GM12864 (cell line): ENCODE results near the gene LIPG.

Experiments used
- DNase-seq: peaks from one replicate; pipeline ENCODE4 v3.0.0-alpha.2; 2011; ENCODE audit warnings: low read depth
- H3K4me3 ChIP-seq: 2 replicates; pipeline ENCODE4 v1.5.1; 2011; ENCODE audit warnings: mild to moderate bottlenecking, low read depth, low read length, control low read depth
- TF ChIP-seq, protein P1 (sequence below): IDR thresholded peaks from 2 replicates; pipeline ENCODE4 v1.5.1; 2011; ENCODE audit warnings: low read depth, mild to moderate bottlenecking, moderate library complexity, low read length, control low read depth, inconsistent platforms; ENCODE audit errors: missing control alignments

LIPG gene

DNA sequence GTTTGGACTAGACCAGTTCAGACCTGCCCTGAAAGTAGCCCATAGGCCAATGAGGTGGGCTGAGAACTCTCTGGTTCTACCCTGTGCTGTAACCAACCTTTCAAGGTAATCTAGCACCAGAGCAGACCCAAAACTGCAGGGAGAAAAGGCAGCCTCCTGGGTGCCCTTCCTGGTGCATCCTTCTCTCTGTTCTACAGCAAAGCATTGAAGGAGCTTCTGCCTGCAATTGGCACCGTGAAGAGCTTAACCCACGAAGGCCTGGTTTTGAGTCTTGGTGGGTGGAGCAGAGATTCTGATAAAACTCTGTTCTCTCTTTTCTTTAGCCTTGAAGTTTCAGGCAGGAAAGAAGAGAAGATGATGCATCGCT is 55.5 kb downstream of the LIPG start:
- no peak overlapping the region for H3K4me3 ChIP-seq
- DNase-seq = no peak
- TF ChIP-seq, protein P1, sequence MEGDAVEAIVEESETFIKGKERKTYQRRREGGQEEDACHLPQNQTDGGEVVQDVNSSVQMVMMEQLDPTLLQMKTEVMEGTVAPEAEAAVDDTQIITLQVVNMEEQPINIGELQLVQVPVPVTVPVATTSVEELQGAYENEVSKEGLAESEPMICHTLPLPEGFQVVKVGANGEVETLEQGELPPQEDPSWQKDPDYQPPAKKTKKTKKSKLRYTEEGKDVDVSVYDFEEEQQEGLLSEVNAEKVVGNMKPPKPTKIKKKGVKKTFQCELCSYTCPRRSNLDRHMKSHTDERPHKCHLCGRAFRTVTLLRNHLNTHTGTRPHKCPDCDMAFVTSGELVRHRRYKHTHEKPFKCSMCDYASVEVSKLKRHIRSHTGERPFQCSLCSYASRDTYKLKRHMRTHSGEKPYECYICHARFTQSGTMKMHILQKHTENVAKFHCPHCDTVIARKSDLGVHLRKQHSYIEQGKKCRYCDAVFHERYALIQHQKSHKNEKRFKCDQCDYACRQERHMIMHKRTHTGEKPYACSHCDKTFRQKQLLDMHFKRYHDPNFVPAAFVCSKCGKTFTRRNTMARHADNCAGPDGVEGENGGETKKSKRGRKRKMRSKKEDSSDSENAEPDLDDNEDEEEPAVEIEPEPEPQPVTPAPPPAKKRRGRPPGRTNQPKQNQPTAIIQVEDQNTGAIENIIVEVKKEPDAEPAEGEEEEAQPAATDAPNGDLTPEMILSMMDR = no peak

DNA sequence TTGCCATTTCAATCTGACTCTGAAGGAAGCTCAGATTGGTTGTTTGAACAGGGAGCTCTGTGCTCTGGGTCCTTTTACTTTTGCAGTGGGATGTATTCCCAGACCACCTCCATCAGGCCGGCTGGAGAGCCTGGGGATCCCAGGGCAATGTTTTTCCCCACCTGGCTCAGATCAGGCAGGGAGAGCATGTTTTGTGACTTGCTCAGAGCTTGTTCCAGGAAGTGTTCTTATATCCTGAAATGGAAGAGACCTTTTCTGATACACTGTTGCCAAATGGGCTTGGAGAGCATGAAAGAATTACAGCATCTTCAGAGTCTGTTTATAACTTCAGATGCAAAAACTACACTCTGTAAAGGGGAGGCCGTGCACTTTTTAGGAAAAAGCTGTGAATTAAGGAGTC is 56.0 kb downstream of the LIPG start:
- no peak overlapping the region for H3K4me3 ChIP-seq
- DNase-seq = no peak
- TF ChIP-seq, protein P1 = no peak

DNA sequence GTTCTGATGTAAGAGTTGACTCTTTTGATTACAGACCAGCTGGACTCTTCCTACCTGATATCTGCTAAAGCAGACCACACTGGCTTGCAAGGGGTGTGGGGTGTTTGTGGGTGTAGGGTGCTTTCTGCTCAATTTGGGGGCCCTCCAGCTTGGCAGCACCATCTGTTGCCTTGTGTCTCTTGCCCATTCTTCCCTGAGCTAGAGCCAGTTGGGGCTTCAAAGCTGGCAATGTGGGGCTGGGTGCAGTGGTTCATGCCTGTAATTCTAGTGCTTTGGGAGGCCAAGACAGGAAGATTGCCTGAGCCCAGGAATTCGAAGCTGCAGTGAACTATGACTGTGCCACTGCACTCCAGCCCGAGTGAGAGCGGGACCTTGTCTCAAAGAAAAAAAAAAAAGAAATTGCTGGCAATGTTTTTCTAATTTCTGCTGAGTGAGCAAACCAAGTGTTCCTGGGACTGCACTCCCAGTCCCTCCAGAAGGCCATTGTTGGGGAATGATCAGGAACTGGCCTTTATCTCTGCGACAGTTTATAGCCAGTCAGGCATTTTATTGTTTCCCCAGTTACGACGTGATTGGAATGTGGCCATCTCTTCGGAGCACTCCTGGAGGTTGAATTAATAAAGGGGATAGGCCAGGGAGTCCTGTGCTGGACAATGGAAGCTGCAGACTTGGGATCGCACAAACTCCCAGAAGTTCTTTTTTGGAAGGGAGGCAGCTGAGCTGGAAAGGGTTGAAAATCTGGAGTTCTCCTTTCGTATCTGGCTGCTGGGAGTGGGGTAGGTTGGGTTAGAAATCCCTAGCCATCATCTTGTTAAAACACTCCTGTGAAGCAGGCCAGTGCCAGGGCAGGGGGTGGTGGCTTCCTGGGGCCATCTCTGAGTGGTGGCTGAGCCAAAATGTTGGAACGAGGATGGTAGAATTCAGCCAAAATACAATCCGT is 57.2 kb downstream of the LIPG start:
- no peak for DNase-seq
- H3K4me3 ChIP-seq = no peak overlapping the region
- TF ChIP-seq, protein P1 = no peak

DNA sequence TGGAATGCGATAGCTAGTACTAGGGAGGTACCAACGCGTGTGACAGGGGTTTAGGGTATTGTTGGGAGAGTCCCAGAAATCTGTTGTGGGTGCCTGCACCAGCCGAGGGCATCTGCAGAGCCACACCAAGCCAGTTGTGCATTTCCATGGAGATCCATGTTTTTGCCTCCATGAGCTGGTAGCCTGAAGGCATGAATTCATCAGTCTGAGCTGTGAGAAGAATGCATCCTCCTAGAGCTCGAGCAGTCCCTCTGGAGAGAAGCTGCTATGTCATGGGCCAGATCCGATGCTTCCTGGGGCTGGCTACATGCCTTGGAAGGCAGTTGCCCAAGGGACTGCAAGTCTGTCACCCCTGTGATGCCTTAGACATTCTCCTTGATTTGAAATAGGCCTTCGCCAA is 57.9 kb downstream of the LIPG start:
- TF ChIP-seq, protein P1 = no peak
- no peak for DNase-seq
- H3K4me3 ChIP-seq = no peak overlapping the region

DNA sequence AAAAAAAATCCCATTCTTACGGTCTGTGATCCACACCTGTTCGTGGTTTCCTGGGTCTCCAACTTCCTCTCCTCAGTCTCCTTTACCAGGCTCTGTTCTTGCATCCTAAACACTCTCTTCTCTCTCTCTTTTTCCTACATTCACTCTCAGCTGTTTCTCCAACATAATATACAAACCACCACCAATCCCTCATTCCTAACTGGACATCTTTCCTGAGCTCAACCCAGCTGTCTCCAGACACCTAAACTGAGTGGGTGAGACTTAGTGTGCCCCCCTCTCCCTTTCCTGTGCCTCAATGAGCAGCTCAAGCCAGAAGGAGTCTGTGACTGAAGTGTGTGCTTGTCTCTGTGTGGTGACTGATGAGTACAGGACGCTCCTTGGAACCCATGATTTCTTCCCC is 59.4 kb downstream of the LIPG start:
- TF ChIP-seq, protein P1 = no peak
- no peak overlapping the region for H3K4me3 ChIP-seq
- DNase-seq = no peak

DNA sequence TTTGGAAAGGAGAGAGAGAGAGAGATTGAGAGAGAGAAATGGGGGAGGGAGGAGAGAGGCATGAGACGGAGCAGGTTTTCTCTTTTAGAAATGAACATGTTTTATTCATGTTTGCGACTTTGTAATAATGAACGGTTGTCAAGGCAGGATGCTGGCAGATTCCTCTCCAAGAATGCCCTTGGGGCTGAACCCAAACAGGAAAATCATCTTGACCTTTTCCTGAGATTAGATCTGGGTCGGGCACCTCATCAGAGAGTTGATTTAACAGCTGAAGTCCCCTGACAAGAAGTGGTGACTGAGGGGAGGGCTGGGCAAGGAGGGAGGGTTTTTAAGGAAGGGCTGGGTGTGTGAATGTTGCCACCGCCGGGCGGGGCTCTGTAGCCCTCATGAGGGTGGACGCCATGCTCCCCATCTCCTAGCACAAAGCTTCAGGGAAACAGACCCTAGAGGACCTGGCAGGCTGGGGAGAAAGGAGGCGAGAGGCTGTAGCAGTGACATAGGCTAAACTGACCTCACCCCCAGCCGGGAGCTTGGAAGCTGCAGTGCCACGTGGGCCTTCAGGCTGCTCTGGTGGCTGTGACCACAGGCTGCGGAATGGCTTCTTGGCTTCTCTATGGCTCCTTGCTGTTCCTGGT is 60.0 kb downstream of the LIPG start:
- TF ChIP-seq, protein P1 = no peak
- no peak overlapping the region for H3K4me3 ChIP-seq
- no peak for DNase-seq
